ENCODE measurements around the gene COBL.

The COBL gene

GRCh38 chr7:51065766-51066165, 250.8 kb downstream of the COBL start:
- TF ChIP-seq TAF1 (IDR thresholded peaks at IDR 0.05; ENCODE audit: borderline replicate concordance, insufficient read depth, low read length) (no peak), POLR2AphosphoS5 (IDR thresholded peaks at IDR 0.05; ENCODE audit: low read depth, low read length) (no peak), SIN3A (IDR thresholded peaks at IDR 0.05; ENCODE audit: borderline replicate concordance, insufficient read depth, low read length) (no peak), FOXP2 (optimal IDR thresholded peaks at IDR 0.05; ENCODE audit: borderline replicate concordance, extremely low read depth, extremely low read length, insufficient read depth) (no peak), REST (IDR thresholded peaks at IDR 0.05; ENCODE audit: insufficient read depth in 1 of 2, low read depth in 2 of 2, low read length in 2 of 2) (no peak)

GRCh38 chr7:51064688-51065087, 251.9 kb downstream of the COBL start:
- TF ChIP-seq SIN3A (IDR thresholded peaks at IDR 0.05; ENCODE audit: borderline replicate concordance, insufficient read depth, low read length) (no peak), POLR2AphosphoS5 (IDR thresholded peaks at IDR 0.05; ENCODE audit: low read depth, low read length) (no peak), FOXP2 (optimal IDR thresholded peaks at IDR 0.05; ENCODE audit: borderline replicate concordance, extremely low read depth, extremely low read length, insufficient read depth) (no peak), REST (IDR thresholded peaks at IDR 0.05; ENCODE audit: insufficient read depth in 1 of 2, low read depth in 2 of 2, low read length in 2 of 2) (no peak), TAF1 (IDR thresholded peaks at IDR 0.05; ENCODE audit: borderline replicate concordance, insufficient read depth, low read length) (no peak)

- TF ChIP-seq POLR2AphosphoS5 (IDR thresholded peaks at IDR 0.05; ENCODE audit: low read depth, low read length): no peak
- TF ChIP-seq SIN3A (IDR thresholded peaks at IDR 0.05; ENCODE audit: borderline replicate concordance, insufficient read depth, low read length): no peak
- no peak for TF ChIP-seq REST (IDR thresholded peaks at IDR 0.05; ENCODE audit: insufficient read depth in 1 of 2, low read depth in 2 of 2, low read length in 2 of 2)
- no peak for TF ChIP-seq FOXP2 (optimal IDR thresholded peaks at IDR 0.05; ENCODE audit: borderline replicate concordance, extremely low read depth, extremely low read length, insufficient read depth)
- no peak for TF ChIP-seq TAF1 (IDR thresholded peaks at IDR 0.05; ENCODE audit: borderline replicate concordance, insufficient read depth, low read length)
Measured at GRCh38 chr7:51062222-51062987, 254.2 kb downstream of the COBL start.

DNA sequence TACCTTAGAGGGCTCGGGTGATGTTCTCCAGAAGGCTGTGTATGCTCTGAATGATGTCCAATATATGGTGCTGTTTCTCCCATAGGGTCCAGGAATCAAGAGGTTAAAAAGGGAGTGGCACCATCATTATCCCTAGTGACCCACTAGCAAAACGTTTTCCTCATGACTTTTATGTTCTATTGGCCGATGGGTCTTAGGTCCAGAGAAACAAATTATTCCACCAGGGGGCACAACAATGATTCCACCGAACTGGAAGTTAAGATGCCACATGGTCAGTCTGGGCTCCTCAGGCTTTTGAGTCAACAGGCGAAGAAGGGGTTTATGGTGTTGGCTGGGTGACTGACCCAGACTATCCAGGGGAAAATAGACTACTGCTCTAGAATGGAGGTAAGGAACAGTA, 256.1 kb downstream of the COBL start:
- TF ChIP-seq SIN3A (IDR thresholded peaks at IDR 0.05; ENCODE audit: borderline replicate concordance, insufficient read depth, low read length) (no peak), FOXP2 (optimal IDR thresholded peaks at IDR 0.05; ENCODE audit: borderline replicate concordance, extremely low read depth, extremely low read length, insufficient read depth) (no peak), REST (IDR thresholded peaks at IDR 0.05; ENCODE audit: insufficient read depth in 1 of 2, low read depth in 2 of 2, low read length in 2 of 2) (no peak), TAF1 (IDR thresholded peaks at IDR 0.05; ENCODE audit: borderline replicate concordance, insufficient read depth, low read length) (no peak), POLR2AphosphoS5 (IDR thresholded peaks at IDR 0.05; ENCODE audit: low read depth, low read length) (no peak)

Measured in PFSK-1 (cell line).